ENCODE measurements around the gene DNTT.
A peak's percentile ranks its signal among the peaks of the same experiment; 100 is the strongest.

DNTT gene

GRCh38 chr10:96352027-96352426 lies 47.8 kb downstream of the DNTT start:
- DNase-seq, result no peak

DNA sequence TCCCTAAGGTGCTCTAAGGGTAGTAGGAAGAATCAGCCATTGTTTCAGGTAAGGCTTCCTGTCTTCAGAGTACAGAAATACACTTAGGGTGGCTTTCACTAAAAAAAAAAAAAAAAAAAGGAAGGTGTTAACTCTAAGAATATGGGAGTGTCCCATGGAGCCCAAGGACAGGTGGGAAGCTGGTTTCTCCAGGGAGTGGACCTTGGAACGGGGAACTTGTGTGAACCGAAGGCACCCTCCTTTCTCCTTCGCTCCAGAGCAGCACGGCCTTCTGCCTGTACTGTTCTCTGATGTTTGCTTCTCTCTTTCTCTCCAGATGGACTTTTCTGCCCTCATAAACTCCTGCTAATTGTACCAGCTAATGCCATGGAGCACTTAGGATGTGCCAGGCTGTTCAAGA lies 48.3 kb downstream of the DNTT start:
- DNase-seq, result no peak

DNA sequence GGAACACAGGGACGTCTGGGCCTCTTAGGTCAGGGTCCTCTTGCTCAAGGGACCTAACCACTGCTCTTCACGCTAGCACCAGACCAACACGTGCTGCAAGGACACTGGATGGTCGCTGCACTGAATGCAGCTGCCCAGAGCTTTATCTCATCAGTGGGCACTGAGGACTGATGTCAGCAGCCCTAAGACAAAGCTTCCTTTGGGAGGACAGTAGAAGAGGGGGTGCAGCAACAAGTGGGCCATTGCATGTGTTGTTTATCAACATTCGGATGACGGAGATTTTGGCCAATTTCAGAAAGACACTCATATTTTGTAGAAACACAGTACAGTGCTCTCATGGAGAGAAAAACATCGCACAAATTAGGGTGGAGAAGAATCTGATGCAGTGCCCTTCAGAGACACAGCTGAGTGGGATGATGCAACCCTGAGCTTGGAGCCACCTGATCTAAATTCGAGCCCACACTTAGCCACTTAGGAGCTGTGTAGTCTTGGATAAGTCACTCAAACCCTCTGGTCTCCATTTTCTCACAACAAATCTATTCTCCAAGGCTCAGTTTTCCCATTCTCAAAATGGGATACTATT lies 52.9 kb downstream of the DNTT start:
- DNase-seq, result no peak

- DNase-seq, result no peak
Observed at GRCh38 chr10:96358851-96359540, 54.8 kb downstream of the DNTT start, which contains the start of gene OPALIN. OPALIN (minus strand) TSS chr10:96359002; CDS start chr10:96358896, 106 bp downstream.

- DNase-seq, result no peak
Observed at GRCh38 chr10:96359616-96360015, 55.4 kb downstream of the DNTT start.

- no peak for DNase-seq
Observed at GRCh38 chr10:96360331-96360730, 56.1 kb downstream of the DNTT start.

DNA sequence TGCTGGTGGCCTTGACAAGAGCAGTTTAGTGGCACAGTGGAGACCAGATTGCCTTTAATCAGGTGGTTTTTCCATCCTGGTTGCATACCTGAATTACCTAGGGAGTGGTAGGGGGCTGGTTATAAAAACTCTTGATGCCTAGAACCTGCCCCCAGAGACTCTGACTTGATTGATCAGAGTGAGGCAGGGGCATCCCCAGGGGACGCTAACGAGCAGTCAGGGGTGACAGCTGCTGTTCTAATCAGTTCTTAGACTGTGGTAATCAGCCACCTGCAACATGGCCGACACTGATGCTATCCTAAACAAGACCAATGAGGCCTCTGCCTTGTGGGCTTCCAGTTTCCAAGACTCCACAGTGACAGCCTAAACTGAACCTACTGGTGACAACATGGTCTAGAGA lies 56.5 kb downstream of the DNTT start:
- DNase-seq, result no peak

DNA sequence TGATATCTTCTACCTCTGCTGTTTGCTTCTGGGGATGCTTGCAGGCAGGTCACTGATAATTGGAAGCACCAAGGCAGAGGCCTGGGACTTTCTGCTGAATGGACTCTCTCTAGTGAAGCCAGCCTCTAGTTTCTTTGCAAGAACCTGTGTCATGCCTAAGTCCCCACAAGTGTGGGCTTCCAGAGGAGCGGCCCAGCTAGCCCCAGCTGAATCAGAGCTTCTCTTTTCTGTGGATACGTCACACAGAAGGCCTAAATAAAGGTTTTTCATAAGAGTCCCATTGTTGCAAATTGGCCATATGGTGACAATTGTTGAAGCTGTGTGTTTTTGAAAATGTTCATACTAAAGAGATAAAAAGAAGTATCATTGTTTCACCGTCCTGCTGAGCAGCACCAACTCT lies 61.3 kb downstream of the DNTT start:
- DNase-seq, result no peak

DNA sequence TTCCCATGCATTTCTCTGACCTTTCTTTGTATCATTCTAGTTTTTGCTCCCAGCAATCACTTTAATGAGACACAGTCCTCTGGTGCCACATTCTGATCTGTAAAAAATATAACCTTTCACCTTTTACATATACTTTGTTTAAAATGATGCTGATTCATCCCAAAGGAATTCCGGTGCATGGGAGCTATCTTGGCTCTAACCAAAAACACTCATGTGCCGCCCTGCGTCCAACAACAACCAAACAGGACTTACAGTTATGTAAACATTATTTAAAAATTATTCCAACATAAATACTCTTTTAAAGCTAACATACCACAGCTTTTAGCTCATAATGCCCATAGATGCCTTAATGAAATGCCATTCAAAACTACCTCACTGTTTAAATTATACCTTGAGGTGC lies 62.3 kb downstream of the DNTT start:
- no peak for DNase-seq

- no peak for DNase-seq
Observed at GRCh38 chr10:96367470-96367869, 63.2 kb downstream of the DNTT start.

DNA sequence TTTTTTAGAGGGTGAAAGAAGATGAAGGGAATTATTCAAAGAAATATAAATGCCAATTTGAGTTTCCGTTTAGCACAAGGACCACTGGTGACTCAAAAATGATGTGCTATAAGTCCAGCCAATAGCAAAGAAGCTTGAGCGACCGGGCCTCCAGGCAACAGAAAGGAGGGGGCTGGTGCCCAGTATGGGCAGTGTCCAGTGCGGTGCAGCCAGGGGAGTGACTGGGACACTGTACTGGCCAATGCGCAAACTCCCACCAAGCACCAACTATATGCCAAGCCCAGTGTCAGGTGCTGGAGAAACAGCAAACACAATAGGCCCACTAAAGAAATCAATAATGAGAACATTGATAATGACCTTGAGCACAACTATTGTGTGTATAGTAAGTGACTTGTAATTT lies 64.7 kb downstream of the DNTT start:
- no peak for DNase-seq

- DNase-seq, result no peak
Observed at GRCh38 chr10:96369890-96370583, 65.8 kb downstream of the DNTT start.

GRCh38 chr10:96370584-96371157 lies 66.4 kb downstream of the DNTT start:
- peak; percentile 35 to 54 for DNase-seq

DNA sequence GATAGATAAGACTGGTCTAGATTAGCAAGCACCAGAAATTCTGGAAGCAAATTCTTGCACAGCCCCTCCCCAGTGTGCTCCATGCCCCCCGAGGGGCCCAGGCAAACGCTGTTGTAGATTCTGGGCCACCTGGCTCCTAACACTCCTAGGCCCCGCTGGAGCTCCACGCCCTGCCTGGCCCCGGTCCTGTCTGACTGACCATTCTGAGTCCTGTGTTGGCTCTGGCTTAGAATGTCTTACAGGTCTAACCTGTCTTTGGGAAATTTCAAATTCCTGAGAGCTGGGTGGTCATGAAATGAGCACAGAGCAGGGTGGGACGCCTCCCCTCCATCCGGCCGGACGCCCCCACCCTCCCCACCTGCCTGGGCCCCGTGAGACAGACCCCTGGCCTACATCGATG lies 67.1 kb downstream of the DNTT start:
- no peak for DNase-seq

- DNase-seq, result no peak
Observed at GRCh38 chr10:96374004-96374403, 69.8 kb downstream of the DNTT start.

DNA sequence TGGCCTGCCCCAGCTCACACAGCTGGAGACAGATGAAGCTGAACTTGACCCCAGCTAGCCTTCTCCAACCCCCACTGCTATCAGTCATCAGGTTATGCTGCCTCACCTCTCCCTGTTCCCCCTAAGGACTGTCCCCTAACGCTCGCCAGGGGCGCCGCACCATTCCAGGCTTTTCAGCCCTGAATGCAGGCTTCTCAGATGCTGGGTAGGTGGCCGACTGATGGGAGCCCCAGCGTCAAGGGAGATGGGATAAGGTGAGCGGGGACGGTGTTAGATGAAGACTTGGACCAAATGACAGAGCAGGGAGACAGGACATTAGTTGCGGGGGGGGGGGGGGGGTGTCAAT lies 70.4 kb downstream of the DNTT start:
- DNase-seq, result no peak

- peak; percentile 68 to 69 for DNase-seq
Observed at GRCh38 chr10:96374985-96375830, 71.0 kb downstream of the DNTT start.

DNA sequence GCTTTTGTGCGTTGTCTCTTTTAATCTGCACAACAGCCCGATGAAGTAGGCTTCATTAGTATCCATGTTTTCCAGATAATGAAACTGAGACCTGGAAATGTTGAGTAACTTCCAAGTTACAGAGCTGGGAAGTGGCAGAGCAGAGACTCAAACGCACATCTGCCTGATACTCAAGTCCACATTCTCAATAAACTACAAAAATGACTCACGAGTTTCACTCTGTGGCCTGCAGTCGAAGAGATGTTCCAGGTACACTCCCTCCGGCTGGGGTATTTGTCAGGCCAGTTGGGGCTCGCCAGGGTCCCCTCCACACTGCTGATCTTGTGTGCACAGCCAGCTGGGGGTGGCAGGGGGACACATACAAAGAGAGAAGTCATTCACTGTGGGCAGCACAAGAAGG lies 72.2 kb downstream of the DNTT start:
- DNase-seq, result no peak

GRCh38 chr10:96377816-96378294 lies 73.6 kb downstream of the DNTT start:
- no peak for DNase-seq

DNA sequence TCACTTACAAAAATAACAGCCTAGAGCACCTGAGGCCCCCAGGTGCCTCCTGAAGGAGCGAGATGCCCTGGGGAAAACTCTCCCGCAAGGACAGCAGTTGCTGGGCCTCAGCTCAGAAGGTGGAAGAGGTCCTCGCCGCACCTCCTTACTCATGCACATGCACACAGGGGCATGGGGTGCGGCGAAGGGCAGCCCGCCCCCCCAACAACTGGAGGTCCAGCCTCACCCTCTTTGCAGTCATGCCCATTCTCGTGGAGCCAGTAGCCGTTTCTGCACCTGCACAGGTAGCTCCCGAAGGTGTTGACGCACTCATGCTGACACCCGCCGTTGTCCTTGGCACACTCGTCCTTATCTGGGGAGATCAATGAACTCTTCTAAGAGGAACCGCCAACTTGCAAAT lies 74.5 kb downstream of the DNTT start:
- DNase-seq, result no peak

- DNase-seq, result no peak
Observed at GRCh38 chr10:96379758-96380157, 75.5 kb downstream of the DNTT start.

DNA sequence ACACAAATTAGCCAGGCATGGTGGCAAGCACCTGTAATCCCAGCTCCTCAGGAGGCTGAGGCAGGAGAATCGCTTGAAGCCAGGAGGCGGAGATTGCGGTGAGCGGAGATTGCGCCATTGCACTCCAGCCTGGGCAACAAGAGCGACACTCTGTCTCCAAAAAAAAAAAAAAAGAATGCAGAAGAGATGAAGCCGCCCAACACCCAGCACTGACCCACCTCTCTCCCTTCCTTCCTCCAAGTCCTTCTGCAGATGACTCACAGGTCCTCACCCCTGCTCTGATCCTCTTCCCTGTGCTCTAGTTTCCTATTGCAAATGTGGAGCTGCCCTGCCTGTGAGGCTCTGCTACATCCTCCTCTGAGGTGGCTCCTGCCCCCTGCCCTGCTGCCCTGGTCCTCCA lies 76.6 kb downstream of the DNTT start:
- DNase-seq, result peak in 1 of 2 donors; percentile 52

DNA sequence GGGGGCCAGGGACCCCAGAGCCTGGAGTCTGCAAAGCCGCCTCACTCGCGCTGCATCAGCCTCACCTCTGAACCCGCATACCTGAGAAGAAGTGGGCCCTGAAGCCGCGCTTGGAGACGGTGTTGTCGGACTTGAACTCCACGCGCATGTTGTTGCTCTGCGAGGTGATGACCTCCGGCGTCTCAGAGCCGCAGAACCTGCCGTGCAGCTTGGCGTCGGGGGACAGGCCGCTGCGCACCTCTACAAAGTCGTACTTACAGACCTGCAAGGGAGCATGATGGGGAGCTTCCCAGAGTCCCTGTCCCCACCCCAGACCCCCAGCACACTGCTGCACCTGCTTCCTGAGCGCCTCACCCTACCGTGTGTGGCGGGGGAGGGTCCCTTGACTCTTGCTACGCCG lies 80.3 kb downstream of the DNTT start:
- no peak for DNase-seq
